Measurements from ENCODE around the gene ITGBL1. TPM values are rescaled to one million over a fixed set of nuclear protein-coding genes. Genes with fewer than 3 reads are reported as not detected.
A peak's percentile ranks its signal among the peaks of the same experiment; 100 is the strongest.

The ITGBL1 gene
- total RNA-seq, 2 donors from 2014 or later = not detected

- H3K4me1 Mint-ChIP-seq (ENCODE audit: low read depth) = no peaks in the 10 kb centered on the region
- DNase-seq = no peak
- no peaks in the 10 kb centered on the region for H3K27me3 Mint-ChIP-seq (ENCODE audit: low read depth)
- H3K4me3 Mint-ChIP-seq = no peak overlapping the region
- no peaks in the 10 kb centered on the region for H3K9me3 Mint-ChIP-seq
- H3K36me3 Mint-ChIP-seq (ENCODE audit: insufficient read depth in 2 of 2) = no peaks in the 10 kb centered on the region
- H3K27ac Mint-ChIP-seq = no peak overlapping the region
- no peak for ATAC-seq (replicated peaks in 1 of 2)
These were observed 243.5 kb downstream of the ITGBL1 start for GRCh38 chr13:101695870-101696516.

GRCh38 chr13:101697745-101698144 is 245.3 kb downstream of the ITGBL1 start:
- H3K27me3 Mint-ChIP-seq (ENCODE audit: low read depth) = no peaks in the 10 kb centered on the region
- no peaks in the 10 kb centered on the region for H3K4me1 Mint-ChIP-seq (ENCODE audit: low read depth)
- no peak for ATAC-seq (replicated peaks in 1 of 2)
- H3K27ac Mint-ChIP-seq = no peak overlapping the region
- H3K9me3 Mint-ChIP-seq = no peaks in the 10 kb centered on the region
- H3K36me3 Mint-ChIP-seq (ENCODE audit: insufficient read depth in 2 of 2) = no peaks in the 10 kb centered on the region
- no peak for DNase-seq
- no peak overlapping the region for H3K4me3 Mint-ChIP-seq

- H3K4me1 Mint-ChIP-seq (ENCODE audit: low read depth) = no peaks in the 10 kb centered on the region
- H3K9me3 Mint-ChIP-seq = no peaks in the 10 kb centered on the region
- no peaks in the 10 kb centered on the region for H3K27me3 Mint-ChIP-seq (ENCODE audit: low read depth)
- ATAC-seq (replicated peaks in 1 of 2) (no peak), DNase-seq (no peak)
- no peak overlapping the region for H3K4me3 Mint-ChIP-seq
- H3K36me3 Mint-ChIP-seq (ENCODE audit: insufficient read depth in 2 of 2) = no peaks in the 10 kb centered on the region
- H3K27ac Mint-ChIP-seq = no peak overlapping the region
These were observed 245.9 kb downstream of the ITGBL1 start for GRCh38 chr13:101698400-101698799.

GRCh38 chr13:101700598-101700997 is 248.1 kb downstream of the ITGBL1 start:
- no peaks in the 10 kb centered on the region for H3K4me1 Mint-ChIP-seq (ENCODE audit: low read depth)
- no peak for DNase-seq
- no peak overlapping the region for H3K27ac Mint-ChIP-seq
- H3K4me3 Mint-ChIP-seq = no peak overlapping the region
- ATAC-seq (replicated peaks in 1 of 2) = no peak
- H3K27me3 Mint-ChIP-seq (ENCODE audit: low read depth) = no peaks in the 10 kb centered on the region
- H3K36me3 Mint-ChIP-seq (ENCODE audit: insufficient read depth in 2 of 2) = no peaks in the 10 kb centered on the region
- H3K9me3 Mint-ChIP-seq = no peaks in the 10 kb centered on the region

GRCh38 chr13:101703081-101703480 is 250.6 kb downstream of the ITGBL1 start:
- DNase-seq (no peak), ATAC-seq (replicated peaks in 1 of 2) (no peak)
- H3K36me3 Mint-ChIP-seq (ENCODE audit: insufficient read depth in 2 of 2) = no peaks in the 10 kb centered on the region
- H3K27me3 Mint-ChIP-seq (ENCODE audit: low read depth) = peaks cover 8% of the 10 kb centered on the region
- no peaks in the 10 kb centered on the region for H3K9me3 Mint-ChIP-seq
- peaks cover 8% of the 10 kb centered on the region for H3K4me1 Mint-ChIP-seq (ENCODE audit: low read depth)
- no peak overlapping the region for H3K4me3 Mint-ChIP-seq
- H3K27ac Mint-ChIP-seq = no peak overlapping the region

GRCh38 chr13:101703838-101704237 is 251.4 kb downstream of the ITGBL1 start:
- Mint-ChIP-seq H3K4me3 (no peak overlapping the region), H3K4me1 (ENCODE audit: low read depth) (peaks cover 8% of the 10 kb centered on the region), H3K27ac (no peak overlapping the region), H3K27me3 (ENCODE audit: low read depth) (peaks cover 14% of the 10 kb centered on the region), H3K9me3 (no peaks in the 10 kb centered on the region), H3K36me3 (ENCODE audit: insufficient read depth in 2 of 2) (no peaks in the 10 kb centered on the region)
- DNase-seq (no peak), ATAC-seq (replicated peaks in 1 of 2) (no peak)

GRCh38 chr13:101706651-101707050 is 254.2 kb downstream of the ITGBL1 start:
- DNase-seq = peak in 1 of 2 donors; percentile 0
- H3K36me3 Mint-ChIP-seq (ENCODE audit: insufficient read depth in 2 of 2) = no peaks in the 10 kb centered on the region
- H3K9me3 Mint-ChIP-seq = no peaks in the 10 kb centered on the region
- peak; percentile 46 to 60 for ATAC-seq (replicated peaks in 1 of 2)
- H3K27me3 Mint-ChIP-seq (ENCODE audit: low read depth) = peaks cover 15% of the 10 kb centered on the region
- peaks cover 8% of the 10 kb centered on the region for H3K4me1 Mint-ChIP-seq (ENCODE audit: low read depth)
- H3K27ac Mint-ChIP-seq = no peak overlapping the region
- H3K4me3 Mint-ChIP-seq = peak overlapping the region in 1 of 2 donors; percentile 16

- no peak for ATAC-seq (replicated peaks in 1 of 2)
- peaks cover 8% of the 10 kb centered on the region for H3K4me1 Mint-ChIP-seq (ENCODE audit: low read depth)
These were observed 255.2 kb downstream of the ITGBL1 start for GRCh38 chr13:101707659-101708058.

GRCh38 chr13:101708115-101708514 is 255.6 kb downstream of the ITGBL1 start:
- no peaks in the 10 kb centered on the region for H3K36me3 Mint-ChIP-seq (ENCODE audit: insufficient read depth in 2 of 2)
- no peaks in the 10 kb centered on the region for H3K9me3 Mint-ChIP-seq
- H3K27me3 Mint-ChIP-seq (ENCODE audit: low read depth) = peaks cover 15% of the 10 kb centered on the region
- no peak overlapping the region for H3K27ac Mint-ChIP-seq
- H3K4me1 Mint-ChIP-seq (ENCODE audit: low read depth) = peaks cover 8% of the 10 kb centered on the region
- no peak overlapping the region for H3K4me3 Mint-ChIP-seq
- DNase-seq (no peak), ATAC-seq (replicated peaks in 1 of 2) (no peak)

More at GRCh38 chr13:101707659-101708058, 255.2 kb downstream of the ITGBL1 start:
- no peak overlapping the region for H3K27ac Mint-ChIP-seq
- no peaks in the 10 kb centered on the region for H3K36me3 Mint-ChIP-seq (ENCODE audit: insufficient read depth in 2 of 2)
- no peak for DNase-seq
- H3K4me3 Mint-ChIP-seq = no peak overlapping the region
- peaks cover 15% of the 10 kb centered on the region for H3K27me3 Mint-ChIP-seq (ENCODE audit: low read depth)
- H3K9me3 Mint-ChIP-seq = no peaks in the 10 kb centered on the region

- Mint-ChIP-seq H3K4me3 (no peak overlapping the region), H3K36me3 (ENCODE audit: insufficient read depth in 2 of 2) (no peaks in the 10 kb centered on the region), H3K4me1 (ENCODE audit: low read depth) (peaks cover 8% of the 10 kb centered on the region), H3K9me3 (no peaks in the 10 kb centered on the region), H3K27me3 (ENCODE audit: low read depth) (peaks cover 15% of the 10 kb centered on the region), H3K27ac (no peak overlapping the region)
- DNase-seq = no peak
- ATAC-seq (replicated peaks in 1 of 2) = no peak
These were observed 257.5 kb downstream of the ITGBL1 start for GRCh38 chr13:101709952-101710351.

- DNase-seq = no peak
- Mint-ChIP-seq H3K9me3 (no peaks in the 10 kb centered on the region), H3K27ac (no peak overlapping the region), H3K4me1 (ENCODE audit: low read depth) (peaks cover 7% of the 10 kb centered on the region), H3K4me3 (no peak overlapping the region), H3K27me3 (ENCODE audit: low read depth) (peaks cover 24% of the 10 kb centered on the region), H3K36me3 (ENCODE audit: insufficient read depth in 2 of 2) (no peaks in the 10 kb centered on the region)
- peak in 1 of 2 donors; percentile 60 for ATAC-seq (replicated peaks in 1 of 2)
These were observed 259.0 kb downstream of the ITGBL1 start for GRCh38 chr13:101711307-101712025.

- Mint-ChIP-seq H3K4me3 (no peak overlapping the region), H3K9me3 (no peaks in the 10 kb centered on the region), H3K27me3 (ENCODE audit: low read depth) (peaks cover 19% of the 10 kb centered on the region), H3K27ac (no peak overlapping the region), H3K4me1 (ENCODE audit: low read depth) (peaks cover 1% of the 10 kb centered on the region), H3K36me3 (ENCODE audit: insufficient read depth in 2 of 2) (no peaks in the 10 kb centered on the region)
- DNase-seq (no peak), ATAC-seq (replicated peaks in 1 of 2) (no peak)
These were observed 259.5 kb downstream of the ITGBL1 start for GRCh38 chr13:101712026-101712348.

- no peaks in the 10 kb centered on the region for H3K9me3 Mint-ChIP-seq
- H3K4me1 Mint-ChIP-seq (ENCODE audit: low read depth) = no peaks in the 10 kb centered on the region
- DNase-seq (no peak), ATAC-seq (replicated peaks in 1 of 2) (no peak)
- no peaks in the 10 kb centered on the region for H3K36me3 Mint-ChIP-seq (ENCODE audit: insufficient read depth in 2 of 2)
- no peak overlapping the region for H3K4me3 Mint-ChIP-seq
- H3K27me3 Mint-ChIP-seq (ENCODE audit: low read depth) = peaks cover 11% of the 10 kb centered on the region
- H3K27ac Mint-ChIP-seq = no peak overlapping the region
These were observed 261.7 kb downstream of the ITGBL1 start for GRCh38 chr13:101714195-101714594.

GRCh38 chr13:101717353-101717752 is 264.9 kb downstream of the ITGBL1 start:
- DNase-seq (no peak), ATAC-seq (replicated peaks in 1 of 2) (no peak)
- H3K4me3 Mint-ChIP-seq = no peak overlapping the region
- no peaks in the 10 kb centered on the region for H3K4me1 Mint-ChIP-seq (ENCODE audit: low read depth)
- peaks cover 11% of the 10 kb centered on the region for H3K27me3 Mint-ChIP-seq (ENCODE audit: low read depth)
- H3K27ac Mint-ChIP-seq = no peak overlapping the region
- no peaks in the 10 kb centered on the region for H3K9me3 Mint-ChIP-seq
- no peaks in the 10 kb centered on the region for H3K36me3 Mint-ChIP-seq (ENCODE audit: insufficient read depth in 2 of 2)
